Activated effector memory CD4-positive, alpha-beta T cell treated with Interleukin-2 at 50 U/mL for 16 hours (primary cell): ENCODE results near the gene ORAI3.
A peak's percentile ranks its signal among the peaks of the same experiment; 100 is the strongest.

Experiments
- DNase-seq: peaks from one replicate; pipeline ENCODE4 v3.0.0-alpha.2; 2020

ORAI3 gene

DNA sequence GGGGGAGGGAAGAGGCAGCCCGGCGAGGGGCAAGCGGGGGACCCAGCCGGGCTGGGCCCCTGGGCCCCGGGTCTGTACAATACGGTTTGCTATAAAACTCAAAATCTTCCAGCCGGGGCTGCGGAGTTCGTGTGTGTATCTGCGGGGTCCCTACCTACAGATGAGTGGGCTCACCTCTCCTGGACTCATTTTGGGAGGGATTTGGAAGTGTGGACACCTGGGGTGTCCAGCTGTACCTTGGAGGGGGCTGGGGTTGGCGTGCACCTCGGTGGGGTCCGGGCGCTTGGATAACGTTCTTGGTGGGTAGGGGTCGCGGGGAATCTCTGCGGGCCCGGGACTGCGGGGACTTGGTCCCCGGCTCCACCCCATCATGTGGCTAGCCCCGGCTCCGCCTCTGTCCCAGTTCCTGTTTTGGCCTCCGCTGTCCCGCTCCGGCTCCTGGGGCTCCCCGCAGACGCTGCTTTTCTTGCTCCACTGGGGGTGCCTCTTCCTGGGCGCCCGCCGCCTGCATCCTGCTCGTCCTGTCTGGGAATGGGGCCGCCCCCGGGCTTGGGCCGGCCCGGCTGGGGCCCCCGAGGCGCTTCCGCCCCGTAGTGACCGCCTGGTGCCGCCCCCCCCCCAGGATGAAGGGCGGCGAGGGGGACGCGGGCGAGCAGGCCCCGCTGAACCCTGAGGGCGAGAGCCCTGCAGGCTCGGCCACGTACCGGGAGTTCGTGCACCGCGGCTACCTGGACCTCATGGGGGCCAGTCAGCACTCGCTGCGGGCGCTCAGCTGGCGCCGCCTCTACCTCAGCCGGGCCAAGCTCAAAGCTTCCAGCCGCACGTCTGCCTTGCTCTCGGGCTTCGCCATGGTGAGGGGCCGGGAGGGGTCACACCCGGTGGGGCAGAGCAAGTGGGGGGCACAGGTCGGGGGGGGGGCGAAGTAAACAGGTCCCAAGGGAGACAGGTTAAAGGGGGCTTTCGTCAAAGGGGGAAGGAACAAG lies at the start of gene ORAI3:
TSS of gene ORAI3 (plus strand) at position 402 of the 983 bp plus-strand sequence. CDS start at position 624, 222 bp downstream.
- peak; percentile 24 for DNase-seq

GRCh38 chr16:30899794-30900193 lies 49.1 kb upstream of the ORAI3 start:
- no peak for DNase-seq

GRCh38 chr16:30900588-30900987 lies 48.3 kb upstream of the ORAI3 start:
- no peak for DNase-seq

- no peak for DNase-seq
These were observed 47.5 kb upstream of the ORAI3 start for GRCh38 chr16:30901201-30902028.

DNA sequence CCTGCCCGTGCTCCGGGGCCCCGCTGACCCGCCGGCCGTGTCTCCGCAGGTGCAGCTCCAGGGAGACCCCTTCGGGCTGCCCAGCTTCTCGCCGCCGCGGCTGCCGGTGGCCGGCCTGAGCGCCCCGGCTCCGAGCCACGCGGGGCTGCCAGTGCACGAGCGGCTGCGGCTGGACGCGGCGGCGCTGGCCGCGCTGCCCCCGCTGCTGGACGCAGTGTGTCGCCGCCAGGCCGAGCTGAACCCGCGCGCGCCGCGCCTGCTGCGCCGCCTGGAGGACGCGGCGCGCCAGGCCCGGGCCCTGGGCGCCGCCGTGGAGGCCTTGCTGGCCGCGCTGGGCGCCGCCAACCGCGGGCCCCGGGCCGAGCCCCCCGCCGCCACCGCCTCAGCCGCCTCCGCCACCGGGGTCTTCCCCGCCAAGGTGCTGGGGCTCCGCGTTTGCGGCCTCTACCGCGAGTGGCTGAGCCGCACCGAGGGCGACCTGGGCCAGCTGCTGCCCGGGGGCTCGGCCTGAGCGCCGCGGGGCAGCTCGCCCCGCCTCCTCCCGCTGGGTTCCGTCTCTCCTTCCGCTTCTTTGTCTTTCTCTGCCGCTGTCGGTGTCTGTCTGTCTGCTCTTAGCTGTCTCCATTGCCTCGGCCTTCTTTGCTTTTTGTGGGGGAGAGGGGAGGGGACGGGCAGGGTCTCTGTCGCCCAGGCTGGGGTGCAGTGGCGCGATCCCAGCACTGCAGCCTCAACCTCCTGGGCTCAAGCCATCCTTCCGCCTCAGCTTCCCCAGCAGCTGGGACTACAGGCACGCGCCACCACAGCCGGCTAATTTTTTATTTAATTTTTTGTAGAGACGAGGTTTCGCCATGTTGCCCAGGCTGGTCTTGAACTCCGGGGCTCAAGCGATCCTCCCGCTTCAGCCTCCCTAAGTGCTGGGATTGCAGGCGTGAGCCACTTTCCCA lies 46.6 kb upstream of the ORAI3 start:
- DNase-seq = peak; percentile 61

DNA sequence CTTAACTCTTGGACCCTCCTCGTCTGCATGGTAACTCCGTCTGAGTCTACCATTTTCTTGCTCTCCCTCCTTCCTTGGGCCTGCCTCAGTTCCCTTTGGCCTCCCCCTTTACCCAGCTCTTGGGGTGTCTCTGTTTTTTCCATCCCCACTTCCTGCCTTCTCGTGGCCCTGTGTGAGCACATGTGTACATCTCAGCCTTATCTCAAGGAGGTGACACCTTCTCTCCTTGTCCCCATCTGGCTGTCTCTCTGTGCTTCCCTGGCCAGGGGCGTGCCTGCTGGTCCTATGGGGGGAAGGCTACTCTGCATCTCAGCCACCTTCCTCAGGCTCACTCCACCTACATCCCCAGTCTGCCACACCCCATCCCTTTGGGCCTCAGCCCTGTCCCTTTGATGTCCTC lies 45.9 kb upstream of the ORAI3 start:
- DNase-seq = no peak

- no peak for DNase-seq
These were observed 45.3 kb upstream of the ORAI3 start for GRCh38 chr16:30903596-30903995.

- DNase-seq = no peak
These were observed 44.6 kb upstream of the ORAI3 start for GRCh38 chr16:30904114-30904780.

DNA sequence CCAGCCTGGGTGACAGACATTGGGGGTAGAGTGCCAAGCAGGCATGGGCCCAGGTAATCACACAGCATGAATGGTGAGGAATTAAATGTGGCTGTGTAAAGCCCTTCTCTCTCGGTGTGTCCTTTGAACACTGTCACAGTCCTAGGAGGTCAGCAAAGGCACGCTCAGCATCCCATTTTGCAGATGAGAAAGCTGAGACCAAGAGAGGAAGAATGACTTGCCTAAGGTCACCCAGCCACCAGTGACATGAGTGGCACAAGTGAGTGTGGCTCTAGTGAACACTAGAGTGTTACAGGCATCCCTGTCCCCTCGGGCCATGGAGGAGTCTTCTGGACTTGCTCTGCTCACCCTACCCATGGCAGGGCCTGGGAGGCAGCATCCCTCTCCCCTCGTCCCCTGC lies 41.8 kb upstream of the ORAI3 start:
- DNase-seq = no peak

DNA sequence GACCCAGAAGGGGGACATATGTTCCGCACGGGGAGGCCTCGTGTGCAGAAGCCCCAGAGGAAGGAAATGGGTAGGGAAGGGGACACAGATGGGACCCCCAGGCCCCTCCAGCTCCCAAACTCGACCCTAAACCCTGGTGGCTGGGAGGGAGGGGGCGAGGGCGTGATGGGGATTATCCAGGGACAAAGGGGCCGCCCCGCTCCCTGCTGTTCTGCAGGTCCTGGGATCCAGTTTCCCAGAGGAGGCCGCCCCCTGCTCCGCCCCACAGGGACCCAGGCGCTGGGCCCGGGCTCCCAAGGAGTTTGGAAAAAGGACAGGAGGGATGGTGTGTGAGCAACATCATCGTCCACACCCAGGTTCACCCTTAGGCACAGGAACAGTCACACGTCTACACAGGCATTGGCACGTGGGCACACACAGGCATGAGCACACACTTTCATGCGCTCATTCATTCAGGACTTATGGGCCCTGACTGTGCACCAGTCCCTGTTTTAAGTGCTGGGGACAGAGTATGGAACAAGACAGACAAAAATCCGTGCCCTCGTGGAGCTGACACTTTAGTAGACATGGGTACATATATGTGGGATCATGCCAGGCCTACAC lies 38.3 kb upstream of the ORAI3 start:
- DNase-seq = no peak

DNA sequence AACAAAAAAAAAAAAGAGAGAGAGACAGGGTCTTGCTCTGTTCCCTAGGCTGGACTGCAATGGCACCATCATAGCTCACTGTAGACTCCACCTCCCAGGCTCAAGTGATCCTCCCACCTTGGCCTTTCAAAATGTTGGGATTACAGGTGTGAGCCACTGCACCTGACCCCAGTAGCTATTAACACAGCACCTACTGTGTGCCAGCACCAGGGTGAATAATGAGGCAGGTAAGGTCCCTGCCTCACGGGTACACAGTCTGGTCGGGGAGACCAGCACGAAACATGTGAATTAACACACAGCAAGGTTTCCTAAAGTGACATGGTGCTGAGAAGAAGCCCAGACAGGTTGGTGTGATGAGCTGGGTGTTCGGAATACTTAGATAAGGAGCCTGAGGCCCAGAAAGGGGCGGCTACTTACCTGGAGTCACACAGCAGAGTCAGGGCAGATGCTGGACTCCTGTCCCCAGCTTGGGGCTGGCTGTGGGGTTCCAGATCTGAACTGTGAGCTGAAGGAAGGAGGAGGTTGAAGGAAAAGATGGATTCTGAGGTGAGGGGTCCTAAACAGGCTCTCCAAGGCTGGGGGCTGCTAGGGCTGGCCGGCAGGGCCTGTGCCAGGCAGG lies 36.0 kb upstream of the ORAI3 start:
- no peak for DNase-seq

DNA sequence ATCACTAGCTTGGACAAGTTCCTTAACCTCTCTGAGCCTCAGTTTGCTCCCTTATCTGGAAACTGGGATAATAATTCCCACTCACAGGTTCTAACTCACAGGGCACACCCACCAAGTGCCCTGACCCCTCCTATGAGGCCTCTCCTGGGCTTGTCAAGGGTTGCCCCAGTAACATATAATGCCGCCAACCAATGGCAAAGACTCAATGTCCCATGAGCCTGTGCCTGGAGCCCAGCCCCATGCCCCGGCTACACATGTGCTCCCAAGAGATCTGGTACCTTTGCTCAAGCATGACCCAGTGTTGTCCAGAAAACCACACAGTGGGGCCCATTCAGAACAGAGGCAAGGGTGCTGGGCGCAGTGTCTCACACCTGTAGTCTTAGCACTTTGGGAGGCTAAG lies 34.0 kb upstream of the ORAI3 start:
- no peak for DNase-seq

GRCh38 chr16:30918614-30919013 lies 30.3 kb upstream of the ORAI3 start:
- DNase-seq = no peak

DNA sequence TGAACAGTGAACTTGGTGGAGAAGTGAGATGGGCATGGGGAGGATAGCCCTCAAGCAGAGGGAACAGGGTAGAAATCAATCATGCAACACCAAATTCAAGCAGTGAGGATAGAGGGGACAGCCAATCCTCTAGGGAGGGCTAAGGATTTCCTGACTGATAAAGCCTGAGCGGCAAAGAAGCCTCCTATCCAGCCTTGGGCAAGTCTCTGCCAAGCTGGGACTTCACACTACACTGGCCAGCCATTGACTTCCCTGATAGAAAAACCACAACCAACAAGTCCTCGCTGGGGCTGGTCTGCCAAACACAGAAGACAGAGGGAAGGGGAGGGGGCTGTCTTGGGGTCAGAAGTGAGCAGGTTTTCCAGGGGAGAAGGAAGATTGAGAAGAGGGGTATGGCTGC lies 28.0 kb upstream of the ORAI3 start:
- no peak for DNase-seq

GRCh38 chr16:30921459-30921747 lies 27.5 kb upstream of the ORAI3 start:
- DNase-seq = no peak

GRCh38 chr16:30921748-30922419 lies 27.0 kb upstream of the ORAI3 start:
- DNase-seq = peak; percentile 78

DNA sequence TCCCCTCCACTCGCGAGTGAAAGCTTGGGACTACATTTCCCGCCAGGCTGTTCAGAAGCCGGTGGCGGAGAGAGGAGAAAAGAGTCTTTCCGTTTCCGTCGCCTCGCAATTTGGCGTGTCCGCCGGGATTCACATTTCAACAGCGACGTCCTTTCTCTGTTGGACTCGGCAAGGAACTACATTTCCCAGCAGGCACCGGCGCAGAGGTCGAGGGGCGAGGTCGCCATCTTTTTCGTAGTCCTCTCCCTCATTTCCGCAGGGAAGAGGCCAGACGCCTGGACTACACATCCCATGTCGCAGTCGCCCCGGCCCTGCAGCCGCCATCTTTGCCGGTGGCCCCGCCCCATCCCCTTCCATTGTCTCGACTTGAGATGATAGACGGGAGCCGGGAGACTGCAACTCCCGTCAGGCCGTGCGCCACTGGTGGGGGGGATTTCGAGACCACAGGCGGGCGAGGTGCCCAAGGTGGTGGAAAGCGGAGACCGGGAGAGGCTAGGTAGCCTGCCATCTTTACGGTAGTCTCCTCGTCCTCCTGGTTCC lies 26.4 kb upstream of the ORAI3 start:
- peak; percentile 99 for DNase-seq

DNA sequence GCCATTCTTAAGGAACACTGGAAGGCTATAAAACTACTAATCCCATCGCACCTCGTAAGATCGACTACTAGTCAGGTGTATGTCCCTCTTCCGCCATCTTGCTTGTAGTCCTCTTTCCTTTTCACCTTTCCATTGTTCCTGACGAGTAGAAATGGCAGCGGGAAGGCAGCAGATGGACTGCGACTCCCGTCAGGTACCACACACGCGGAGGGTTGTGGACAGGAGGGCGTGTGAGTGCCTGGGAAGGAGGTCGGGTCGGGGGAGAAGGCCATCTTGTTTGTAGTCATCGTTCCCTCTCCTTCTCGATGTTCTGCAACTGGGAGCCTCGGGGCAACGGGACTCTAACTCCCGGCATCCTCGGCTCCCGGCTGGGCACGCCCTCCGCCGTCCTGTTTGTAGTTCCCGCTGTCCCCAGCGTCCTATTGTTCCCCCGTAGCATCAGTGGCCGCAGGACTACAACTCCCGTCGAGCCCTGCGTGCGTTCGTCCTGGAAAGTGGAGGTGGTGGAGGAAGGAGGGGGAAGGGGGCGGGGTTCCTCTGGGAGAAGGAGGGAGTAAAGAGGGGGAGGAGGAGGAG lies 25.8 kb upstream of the ORAI3 start:
- DNase-seq = peak; percentile 93

- no peak for DNase-seq
These were observed 25.3 kb upstream of the ORAI3 start, which contains the start of gene FBXL19 for GRCh38 chr16:30923554-30924075. TSS of gene FBXL19 (plus strand) at chr16:30923572. CDS start at chr16:30925755, 2,183 bp downstream.
